ENCODE results near the gene U2AF2. TPM values are rescaled to one million over a fixed set of nuclear protein-coding genes. Genes with fewer than 3 reads are reported as not detected.
A peak's percentile ranks its signal among the peaks of the same experiment; 100 is the strongest.

Gene U2AF2
- total and polyA plus RNA-seq, 2 of the 4 experiments (the other 2 are of a cell fraction) = 120 to 260 TPM

DNA sequence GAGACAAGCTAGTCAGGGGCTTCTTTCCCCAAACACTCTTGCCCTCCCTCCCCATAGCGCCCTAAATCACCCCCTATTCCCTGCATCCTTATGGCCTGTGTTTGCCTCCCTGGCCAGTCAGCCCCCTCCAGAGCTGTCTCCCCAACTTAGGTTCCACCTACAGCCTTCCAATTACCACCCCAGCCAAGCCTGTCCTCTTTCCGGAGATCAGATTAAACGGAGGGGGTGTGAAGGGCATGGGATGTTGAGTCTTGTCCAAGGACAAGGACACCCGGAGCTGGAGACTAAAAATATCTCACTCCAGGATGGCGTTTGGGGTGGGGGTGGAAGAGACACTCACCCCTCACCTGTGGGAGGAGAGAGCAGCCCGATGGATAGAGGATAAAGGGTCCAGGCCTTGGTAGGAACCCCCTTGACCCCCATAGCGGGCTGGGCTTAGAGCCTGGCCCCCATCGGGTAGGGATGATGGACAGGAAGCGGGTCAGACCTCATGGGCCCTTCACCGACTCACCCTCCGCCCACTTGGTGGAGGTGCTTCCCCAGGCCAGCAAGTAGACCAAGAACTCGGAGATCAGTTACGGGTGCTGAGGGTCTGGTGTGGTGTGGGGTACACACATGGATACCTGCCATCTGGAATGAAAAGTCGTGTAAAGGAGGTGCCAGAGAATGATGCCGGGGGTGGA lies 43.4 kb upstream of the U2AF2 start:
- peaks cover 5% of the 10 kb centered on the region; the same call in 1 of the 2 replicates for H3K9me3 ChIP-seq (ENCODE audit: control insufficient read depth, insufficient read depth, low read length)
- H3K27ac ChIP-seq (ENCODE audit: insufficient read depth, low read length) = no peak overlapping the region
- ATAC-seq (ENCODE audit: low read depth) (no peak), DNase-seq (no peak)
- dilution Hi-C loops (cut with HindIII; ENCODE audit: low sequenced_read_pairs, unreplicated experiment) = no loop called here
- H2BK15ac ChIP-seq (ENCODE audit: low read depth, low read length) = no peak overlapping the region
- H3K9me1 ChIP-seq (ENCODE audit: insufficient read depth, low read length) = peaks cover 9% of the 10 kb centered on the region; the same call in 1 of the 2 replicates
- peaks cover 39% of the 10 kb centered on the region for H3K36me3 ChIP-seq (ENCODE audit: control insufficient read depth, insufficient read depth, low read length)
- no peak overlapping the region for H2AFZ ChIP-seq (replicated peaks; ENCODE audit: low read length, poor library complexity)
- 89% methylated on average over 5 of the region's 15 CpGs; no CpG with 5 or more reads in 1 of the 2 experiments for WGBS, 2 experiments (ENCODE audit: extremely low coverage in 2 of 2, insufficient read length in 1 of 2)
- H3K79me1 ChIP-seq (ENCODE audit: low read depth in 1 of 2, low read length in 2 of 2) = peaks cover 44 to 67% of the 10 kb centered on the region in 2 experiments
- H2BK20ac ChIP-seq (ENCODE audit: low read depth, low read length) = no peak overlapping the region
- H3K18ac ChIP-seq (ENCODE audit: low read depth, low read length) = no peak overlapping the region
- ChIA-PET POLR2A (ENCODE audit: unreplicated experiment) (no interaction called here), CTCF (interaction anchor here (0.5 to 0.6 kb wide), 2 partner anchors 96 to 121 kb away, joined by 3 to 7 read pairs; no protein-coding TSS in a partner anchor)
- no peak overlapping the region for H3K14ac ChIP-seq (replicated peaks; ENCODE audit: low read depth, low read length)
- H3K4me2 ChIP-seq (ENCODE audit: low read depth, low read length) = no peak overlapping the region
- H2BK120ac ChIP-seq (ENCODE audit: low read depth, low read length) = no peak overlapping the region
- no peaks in the 10 kb centered on the region for H3K27me3 ChIP-seq (ENCODE audit: control insufficient read depth, insufficient read depth, low read length)
- no peak overlapping the region for H3K9ac ChIP-seq (ENCODE audit: low read depth, low read length)
- TF ChIP-seq RFX5 (IDR thresholded peaks at IDR 0.05; ENCODE audit: low read depth, low read length) = no peak
- no peak for TF ChIP-seq MXI1 (IDR thresholded peaks at IDR 0.05; ENCODE audit: borderline replicate concordance, low read depth, low read length)
- no peak for TF ChIP-seq BHLHE40 (IDR thresholded peaks at IDR 0.05; ENCODE audit: low read depth, low read length)
- no peak for TF ChIP-seq SMC3 (IDR thresholded peaks at IDR 0.05; ENCODE audit: low read depth, low read length)
- TF ChIP-seq CEBPB (IDR thresholded peaks at IDR 0.05; ENCODE audit: low read depth, low read length) = no peak
- TF ChIP-seq, protein P1, sequence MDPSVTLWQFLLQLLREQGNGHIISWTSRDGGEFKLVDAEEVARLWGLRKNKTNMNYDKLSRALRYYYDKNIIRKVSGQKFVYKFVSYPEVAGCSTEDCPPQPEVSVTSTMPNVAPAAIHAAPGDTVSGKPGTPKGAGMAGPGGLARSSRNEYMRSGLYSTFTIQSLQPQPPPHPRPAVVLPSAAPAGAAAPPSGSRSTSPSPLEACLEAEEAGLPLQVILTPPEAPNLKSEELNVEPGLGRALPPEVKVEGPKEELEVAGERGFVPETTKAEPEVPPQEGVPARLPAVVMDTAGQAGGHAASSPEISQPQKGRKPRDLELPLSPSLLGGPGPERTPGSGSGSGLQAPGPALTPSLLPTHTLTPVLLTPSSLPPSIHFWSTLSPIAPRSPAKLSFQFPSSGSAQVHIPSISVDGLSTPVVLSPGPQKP (IDR thresholded peaks at IDR 0.05; ENCODE audit: borderline replicate concordance, low read depth, low read length) = no peak
- TF ChIP-seq, protein P2, sequence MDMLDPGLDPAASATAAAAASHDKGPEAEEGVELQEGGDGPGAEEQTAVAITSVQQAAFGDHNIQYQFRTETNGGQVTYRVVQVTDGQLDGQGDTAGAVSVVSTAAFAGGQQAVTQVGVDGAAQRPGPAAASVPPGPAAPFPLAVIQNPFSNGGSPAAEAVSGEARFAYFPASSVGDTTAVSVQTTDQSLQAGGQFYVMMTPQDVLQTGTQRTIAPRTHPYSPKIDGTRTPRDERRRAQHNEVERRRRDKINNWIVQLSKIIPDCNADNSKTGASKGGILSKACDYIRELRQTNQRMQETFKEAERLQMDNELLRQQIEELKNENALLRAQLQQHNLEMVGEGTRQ (IDR thresholded peaks at IDR 0.05; ENCODE audit: low read depth, low read length) = no peak
- TF ChIP-seq RCOR1 (IDR thresholded peaks at IDR 0.05; ENCODE audit: insufficient replicate concordance, low read length) = no peak
- no peak for TF ChIP-seq MAFK (IDR thresholded peaks at IDR 0.05; ENCODE audit: low read depth, low read length)
- no peak for TF ChIP-seq NFE2L2 (IDR thresholded peaks at IDR 0.05; ENCODE audit: low read depth, low read length)
- no peak for TF ChIP-seq MAZ (IDR thresholded peaks at IDR 0.05; ENCODE audit: borderline replicate concordance, low read depth, low read length)
- TF ChIP-seq RAD21 (IDR thresholded peaks at IDR 0.05; ENCODE audit: low read length) = no peak
- TF ChIP-seq, protein P3, sequence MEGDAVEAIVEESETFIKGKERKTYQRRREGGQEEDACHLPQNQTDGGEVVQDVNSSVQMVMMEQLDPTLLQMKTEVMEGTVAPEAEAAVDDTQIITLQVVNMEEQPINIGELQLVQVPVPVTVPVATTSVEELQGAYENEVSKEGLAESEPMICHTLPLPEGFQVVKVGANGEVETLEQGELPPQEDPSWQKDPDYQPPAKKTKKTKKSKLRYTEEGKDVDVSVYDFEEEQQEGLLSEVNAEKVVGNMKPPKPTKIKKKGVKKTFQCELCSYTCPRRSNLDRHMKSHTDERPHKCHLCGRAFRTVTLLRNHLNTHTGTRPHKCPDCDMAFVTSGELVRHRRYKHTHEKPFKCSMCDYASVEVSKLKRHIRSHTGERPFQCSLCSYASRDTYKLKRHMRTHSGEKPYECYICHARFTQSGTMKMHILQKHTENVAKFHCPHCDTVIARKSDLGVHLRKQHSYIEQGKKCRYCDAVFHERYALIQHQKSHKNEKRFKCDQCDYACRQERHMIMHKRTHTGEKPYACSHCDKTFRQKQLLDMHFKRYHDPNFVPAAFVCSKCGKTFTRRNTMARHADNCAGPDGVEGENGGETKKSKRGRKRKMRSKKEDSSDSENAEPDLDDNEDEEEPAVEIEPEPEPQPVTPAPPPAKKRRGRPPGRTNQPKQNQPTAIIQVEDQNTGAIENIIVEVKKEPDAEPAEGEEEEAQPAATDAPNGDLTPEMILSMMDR (conservative IDR thresholded peaks at IDR 0.05; ENCODE audit: low read depth, low read length) = no peak
- TF ChIP-seq FOS (IDR thresholded peaks at IDR 0.05; ENCODE audit: low read depth, low read length) = no peak
- TF ChIP-seq CHD1 (IDR thresholded peaks at IDR 0.05; ENCODE audit: low read depth, low read length) = no peak
- no peak for TF ChIP-seq POLR2A (IDR thresholded peaks at IDR 0.05; ENCODE audit: low read depth, low read length)
- no peak overlapping the region for H4K5ac ChIP-seq (ENCODE audit: low read depth, low read length)
- H4K8ac ChIP-seq (ENCODE audit: low read depth in 2 of 2, low read length in 2 of 2) = no peak overlapping the region
- H4K20me1 ChIP-seq (ENCODE audit: insufficient read depth, low read length) = peaks cover 33% of the 10 kb centered on the region
- H3K4me3 ChIP-seq (ENCODE audit: insufficient read depth, low read depth, low read length) = no peak overlapping the region
- intact Hi-C loops (cut with micrococcal nuclease) = no loop called here
- no peak overlapping the region for H3K4ac ChIP-seq (ENCODE audit: low read depth, low read length)
- H4K91ac ChIP-seq (ENCODE audit: insufficient read depth, low read depth, low read length) = no peak overlapping the region
- H2AK9ac ChIP-seq (replicated peaks; ENCODE audit: low read depth, low read length, poor library complexity) = peak overlapping the region; percentile 55
- no TSS peak for BruUV-seq (replicated peaks)
- no peak overlapping the region for H2BK5ac ChIP-seq (ENCODE audit: low read depth, low read length, poor library complexity, severe bottlenecking)
- H3K56ac ChIP-seq (ENCODE audit: extremely low read depth, insufficient read depth, low read length) = no peak overlapping the region
- no peak overlapping the region for H2AK5ac ChIP-seq (ENCODE audit: low read depth, low read length)
- H3K4me1 ChIP-seq (ENCODE audit: control insufficient read depth, insufficient read depth, low read length) = peaks cover 4% of the 10 kb centered on the region; the same call in 1 of the 2 replicates
- in situ Hi-C loops (cut with MboI; ENCODE audit: low sequenced_read_pairs) = no loop called here
- H3K23ac ChIP-seq (ENCODE audit: low read depth, low read length) = no peak overlapping the region
